Measurements from ENCODE around the gene XXYLT1.
"Not testable (repeated sequence)": the region's sequence is repeated elsewhere in the genome, so short reads cannot be mapped to it uniquely, and the experiment has no call there.

XXYLT1 gene

GRCh38 chr3:195224980-195225580 is 45.9 kb downstream of the XXYLT1 start:
- no peak for DNase-seq

- DNase-seq, result no peak
Observed at GRCh38 chr3:195224156-195224979, 46.6 kb downstream of the XXYLT1 start.

DNA sequence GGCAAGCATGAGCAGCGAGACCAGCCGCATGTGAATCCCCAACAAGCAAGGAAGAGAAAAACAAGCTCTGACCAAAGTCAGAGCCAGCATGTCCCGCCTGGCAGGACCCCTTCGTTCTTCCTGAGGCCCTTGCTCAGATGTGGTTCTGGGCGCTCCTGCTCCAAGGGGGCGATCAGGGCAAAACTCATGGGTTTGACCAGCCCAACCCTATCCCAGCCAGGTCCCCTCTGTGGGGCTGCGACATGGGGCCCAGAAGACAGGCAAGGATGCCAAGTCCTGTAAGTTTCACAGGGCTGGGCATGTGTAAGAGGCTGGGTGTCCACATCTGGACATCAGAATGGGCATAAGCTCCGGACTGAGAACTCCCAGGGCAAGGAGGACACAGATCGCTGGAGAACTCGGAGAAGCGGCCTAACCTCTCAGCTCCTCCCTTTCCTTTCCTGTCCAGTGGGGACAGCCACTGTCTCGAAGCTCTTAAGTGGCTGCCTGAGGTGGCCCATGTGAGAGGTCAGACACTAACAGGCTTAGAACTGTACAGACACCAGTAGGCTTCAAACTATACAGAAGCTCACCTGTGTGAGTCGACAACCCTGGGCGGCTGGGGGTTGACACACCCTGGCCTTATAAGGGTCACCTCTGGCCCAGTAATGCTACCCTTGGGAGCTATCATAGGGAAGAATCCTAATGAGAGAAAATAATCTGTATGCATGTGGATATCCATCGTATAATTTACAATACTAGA is 48.9 kb downstream of the XXYLT1 start:
- no peak for DNase-seq

DNA sequence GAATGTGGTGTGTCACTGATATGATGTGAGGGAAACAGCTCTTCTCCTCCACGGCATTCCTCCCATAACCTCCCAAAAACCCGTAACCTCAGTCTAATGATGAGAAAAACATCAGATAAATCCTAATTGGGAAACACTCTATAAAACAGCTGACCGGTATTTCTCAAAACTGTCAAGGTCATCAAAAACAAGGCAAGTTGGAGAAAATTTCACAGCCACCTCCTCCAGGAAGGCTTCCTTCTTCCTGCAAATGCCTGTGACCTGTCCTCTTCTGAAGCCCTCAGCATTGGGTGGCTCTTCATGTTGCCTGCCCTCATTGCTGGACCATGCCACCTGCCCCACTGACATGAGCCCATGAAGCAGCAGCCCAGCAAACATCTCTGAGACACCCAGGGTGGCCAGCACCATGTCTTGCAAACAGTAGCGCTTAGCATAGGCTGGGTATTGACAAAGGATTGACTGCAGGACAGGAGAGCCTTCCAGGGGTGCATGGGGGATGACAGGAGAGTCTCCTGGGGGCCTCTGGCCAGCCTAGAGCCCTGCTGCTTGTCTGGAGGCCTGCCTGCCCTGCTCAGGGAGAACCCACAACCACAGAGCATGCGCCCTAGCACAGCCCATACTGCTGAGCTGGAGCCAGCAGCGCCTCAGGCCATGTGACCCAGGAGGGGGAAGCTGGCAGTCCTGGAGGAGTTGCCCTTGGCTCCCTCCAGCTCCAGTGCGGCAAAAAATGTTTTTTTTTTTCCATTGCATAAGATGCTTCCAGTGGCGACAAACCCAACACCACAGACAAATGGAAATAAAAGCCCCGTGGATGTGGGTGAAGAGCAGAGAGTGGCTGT is 49.7 kb downstream of the XXYLT1 start:
- DNase-seq, result no peak

GRCh38 chr3:195219351-195220230 is 51.4 kb downstream of the XXYLT1 start:
- no peak for DNase-seq

DNA sequence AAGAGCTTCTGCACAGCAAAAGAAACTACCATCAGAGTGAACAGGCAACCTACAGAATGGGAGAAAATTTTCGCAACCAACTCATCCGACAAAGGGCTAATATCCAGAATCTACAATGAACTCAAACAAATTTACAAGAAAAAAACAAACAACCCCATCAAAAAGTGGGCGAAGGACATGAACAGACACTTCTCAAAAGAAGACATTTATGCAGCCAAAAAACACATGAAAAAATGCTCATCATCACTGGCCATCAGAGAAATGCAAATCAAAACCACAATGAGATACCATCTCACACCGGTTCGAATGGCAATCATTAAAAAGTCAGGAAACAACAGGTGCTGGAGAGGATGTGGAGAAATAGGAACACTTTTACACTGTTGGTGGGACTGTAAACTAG is 52.6 kb downstream of the XXYLT1 start:
- DNase-seq, result not testable (repeated sequence)

- not testable (repeated sequence) for DNase-seq
Observed at GRCh38 chr3:195215576-195215975, 55.4 kb downstream of the XXYLT1 start.

DNA sequence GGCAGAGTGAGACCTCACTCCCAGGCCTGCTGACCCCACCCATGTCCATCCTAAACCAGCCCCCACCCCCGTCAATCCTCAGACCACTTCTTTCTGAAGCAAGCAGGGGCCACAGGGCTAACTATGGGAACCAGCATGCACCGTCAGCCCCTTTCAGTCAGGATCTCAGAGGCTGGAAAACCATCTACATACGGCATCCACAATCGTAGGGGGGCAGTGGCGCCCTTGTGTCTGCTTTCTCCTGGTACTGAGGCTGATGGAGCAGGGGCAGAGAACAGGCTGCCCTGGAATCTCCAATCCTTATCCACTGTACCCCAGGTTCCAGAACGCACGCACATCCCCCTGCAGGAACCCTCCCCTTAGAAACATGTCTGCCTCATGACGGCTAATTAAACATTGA is 56.6 kb downstream of the XXYLT1 start:
- no peak for DNase-seq

- no peak for DNase-seq
Observed at GRCh38 chr3:195213639-195214315, 57.2 kb downstream of the XXYLT1 start.

- no peak for DNase-seq
Observed at GRCh38 chr3:195212749-195213375, 58.1 kb downstream of the XXYLT1 start.

- no peak for DNase-seq
Observed at GRCh38 chr3:195212033-195212748, 58.8 kb downstream of the XXYLT1 start.

DNA sequence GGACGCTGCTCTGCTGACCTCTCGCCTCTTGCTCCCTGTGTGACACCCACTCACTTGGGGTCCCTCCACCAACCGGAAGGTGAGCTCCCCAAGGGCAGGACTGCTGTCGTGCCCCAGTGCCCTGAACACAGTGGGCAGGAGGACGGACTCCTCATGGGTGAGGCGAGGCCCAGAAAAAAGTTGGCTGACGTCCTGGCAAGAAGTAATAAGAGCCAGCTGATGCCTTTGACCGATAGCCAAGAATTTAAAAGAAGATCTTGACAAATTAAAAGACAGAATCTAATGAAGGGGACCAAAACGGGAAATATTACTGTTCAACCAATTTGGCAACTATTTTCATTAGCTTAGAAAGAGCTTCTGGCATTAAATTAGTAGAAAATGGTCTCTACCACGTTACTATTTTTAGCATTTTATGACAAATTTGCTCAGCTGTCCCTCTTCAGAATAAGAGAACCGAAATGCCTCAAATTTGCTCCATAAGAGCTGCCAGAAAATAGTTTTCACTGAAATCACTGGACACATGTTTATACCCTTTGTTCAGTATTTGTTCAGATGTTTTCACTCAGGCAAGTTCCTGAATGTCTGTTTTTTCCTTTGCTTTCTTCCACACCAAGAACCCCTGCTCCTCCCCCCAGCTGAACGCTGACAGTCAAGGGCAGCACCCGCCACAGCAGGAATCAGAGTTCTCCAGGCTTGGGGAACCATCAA is 60.5 kb downstream of the XXYLT1 start:
- no peak for DNase-seq

DNA sequence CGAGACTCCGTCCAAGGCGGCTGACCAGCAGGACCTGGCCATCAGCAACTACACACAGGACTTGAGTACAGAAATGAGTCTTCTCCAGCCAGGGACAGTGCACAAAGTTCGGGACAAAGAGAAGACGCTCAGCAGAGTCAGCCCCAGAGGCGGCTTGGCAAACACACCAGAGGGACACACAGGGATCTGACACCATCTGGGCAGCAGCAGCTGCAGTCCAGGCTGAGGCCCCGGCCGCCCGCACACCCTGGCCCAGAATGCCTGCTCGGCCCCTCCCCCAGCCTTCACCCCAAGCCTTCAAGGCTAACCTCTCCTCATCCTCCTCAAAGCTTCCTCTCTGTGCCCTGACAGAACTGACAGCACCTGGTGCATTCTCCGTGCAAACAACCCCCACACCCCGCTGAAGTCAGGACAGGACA is 61.1 kb downstream of the XXYLT1 start:
- no peak for DNase-seq

GRCh38 chr3:195209083-195209846 is 61.7 kb downstream of the XXYLT1 start:
- no peak for DNase-seq

DNA sequence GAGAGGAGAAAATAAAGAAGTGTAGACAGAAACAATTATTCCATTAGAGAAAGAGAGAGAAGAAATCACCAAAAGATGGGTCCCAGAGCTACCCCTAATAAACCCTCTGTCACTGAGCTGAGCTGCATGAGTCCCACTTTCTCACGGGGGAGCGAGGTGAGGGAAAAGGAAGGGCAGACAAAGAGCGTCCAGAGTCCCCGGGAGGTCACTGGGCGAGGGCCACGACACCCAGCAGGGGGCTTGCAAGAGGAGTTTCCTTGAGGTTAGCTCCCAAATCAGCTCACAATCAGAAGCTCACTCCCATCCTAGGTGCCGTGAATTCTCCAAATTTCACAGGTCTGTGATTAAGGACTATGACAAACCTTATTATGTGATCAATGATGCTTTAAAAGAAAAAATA is 62.3 kb downstream of the XXYLT1 start:
- no peak for DNase-seq

DNA sequence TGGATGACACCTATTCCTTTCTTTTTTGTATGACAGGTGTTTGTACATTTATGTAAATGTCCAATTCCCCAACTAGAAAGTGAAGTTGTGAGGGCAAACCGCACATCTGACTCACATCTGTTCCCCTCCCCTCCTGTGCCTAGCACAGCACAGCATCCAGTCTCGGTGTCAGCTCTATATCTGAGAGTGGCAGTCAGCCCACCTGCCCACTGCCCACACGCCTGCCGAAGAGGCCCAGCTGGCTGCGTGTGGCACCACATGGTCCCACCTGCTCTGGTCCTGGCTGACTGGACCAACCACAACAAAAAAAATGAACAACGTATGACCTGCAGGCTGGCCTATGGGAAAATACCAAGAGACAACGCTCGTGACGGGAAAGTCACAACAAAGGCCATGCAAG is 62.8 kb downstream of the XXYLT1 start:
- peak; percentile 35 for DNase-seq

- no peak for DNase-seq
Observed at GRCh38 chr3:195207731-195208130, 63.2 kb downstream of the XXYLT1 start.

- DNase-seq, result no peak
Observed at GRCh38 chr3:195207056-195207455, 63.9 kb downstream of the XXYLT1 start.
